IPS-15b (cell line): Measurements from ENCODE around the gene RNU6-9.

Experiments
- H3K27me3 ChIP-seq: one replicate; pipeline ENCODE4 v1.6.1; 2013; ENCODE audit warnings: low read length; ENCODE audit not compliant: control insufficient read depth, insufficient read depth
- H3K36me3 ChIP-seq: one replicate; pipeline ENCODE4 v1.6.1; 2013; ENCODE audit warnings: low read length; ENCODE audit not compliant: control insufficient read depth, insufficient read depth
- H3K4me1 ChIP-seq: one replicate; pipeline ENCODE4 v1.6.1; 2013; ENCODE audit warnings: mild to moderate bottlenecking, low read length; ENCODE audit not compliant: control insufficient read depth, insufficient read depth
- H3K4me3 ChIP-seq: one replicate; pipeline ENCODE4 v1.5.1; 2013; ENCODE audit warnings: low read depth, low read length
- H3K9ac ChIP-seq: one replicate; pipeline ENCODE4 v1.6.1; 2013; ENCODE audit warnings: low read depth, mild to moderate bottlenecking, low read length
- H3K9me3 ChIP-seq: one replicate; pipeline ENCODE4 v1.6.1; 2013; ENCODE audit warnings: mild to moderate bottlenecking, low read length; ENCODE audit not compliant: control insufficient read depth, insufficient read depth

RNU6-9 gene

GRCh38 chr19:939922-940321 is 46.6 kb downstream of the RNU6-9 start:
- Histone ChIP-seq H3K36me3 (peaks cover 24% of the 10 kb centered on the region), H3K4me1 (no peaks in the 10 kb centered on the region), H3K4me3 (no peak overlapping the region), H3K27me3 (no peaks in the 10 kb centered on the region), H3K9me3 (no peaks in the 10 kb centered on the region), H3K9ac (no peak overlapping the region)

- H3K36me3 ChIP-seq: peaks cover 22% of the 10 kb centered on the region
- no peaks in the 10 kb centered on the region for H3K4me1 ChIP-seq
- H3K27me3 ChIP-seq: no peaks in the 10 kb centered on the region
- H3K9ac ChIP-seq: no peak overlapping the region
- no peak overlapping the region for H3K4me3 ChIP-seq
- H3K9me3 ChIP-seq: no peaks in the 10 kb centered on the region
Observed at GRCh38 chr19:940591-941291, 47.5 kb downstream of the RNU6-9 start.

- H3K4me1 ChIP-seq: no peaks in the 10 kb centered on the region
- H3K36me3 ChIP-seq: peaks cover 20% of the 10 kb centered on the region
- H3K27me3 ChIP-seq: no peaks in the 10 kb centered on the region
- H3K9ac ChIP-seq: no peak overlapping the region
- H3K4me3 ChIP-seq: no peak overlapping the region
- no peaks in the 10 kb centered on the region for H3K9me3 ChIP-seq
Observed at GRCh38 chr19:941292-942132, 48.2 kb downstream of the RNU6-9 start.

- Histone ChIP-seq H3K27me3 (no peaks in the 10 kb centered on the region), H3K9ac (no peak overlapping the region), H3K36me3 (peaks cover 20% of the 10 kb centered on the region), H3K4me3 (no peak overlapping the region), H3K9me3 (no peaks in the 10 kb centered on the region), H3K4me1 (no peaks in the 10 kb centered on the region)
Observed at GRCh38 chr19:942133-942645, 48.9 kb downstream of the RNU6-9 start.
